ENCODE data around the gene GMPPA. TPM values are rescaled to one million over a fixed set of nuclear protein-coding genes. Genes with fewer than 3 reads are reported as not detected.

The GMPPA gene
- polyA plus RNA-seq, 2 of the 4 experiments (the other 2 are of a cell fraction): 36.2 to 46.2 TPM

Small RNA genes lying within 50 kb of the gene (small RNA-seq; reads per million reads assigned to genes)
- 0 reads per million in 6 experiments for gene MIR3132

Other genes starting within 250 kb of the GMPPA start
- 0.94 and 1.3 TPM in 2 replicates for gene TUBA4B, start 245.6 kb upstream of the GMPPA start, polyA plus RNA-seq (2011; rRNA removed)
- 0.55 to 0.73 TPM (median 0.71 TPM) in 3 replicates for gene TUBA4B, start 245.6 kb upstream of the GMPPA start, polyA plus RNA-seq (2017; fragmentation: RNase III; extraction: RNeasy Plus Mini Kit Qiagen cat#74134 plus additional on column Dnase treatment)
- gene TUBA4A, start 245.0 kb upstream of the GMPPA start, polyA plus RNA-seq (2011; rRNA removed): 222 and 251 TPM in 2 replicates
- gene TUBA4A, start 245.0 kb upstream of the GMPPA start, polyA plus RNA-seq (2017; fragmentation: RNase III; extraction: RNeasy Plus Mini Kit Qiagen cat#74134 plus additional on column Dnase treatment): 450 to 495 TPM (median 462 TPM) in 3 replicates
- gene DNAJB2, start 219.5 kb upstream of the GMPPA start, polyA plus RNA-seq (2011; rRNA removed): 25.6 and 31.0 TPM in 2 replicates
- 37.5 to 55.5 TPM (median 53.7 TPM) in 3 replicates for gene DNAJB2, start 219.5 kb upstream of the GMPPA start, polyA plus RNA-seq (2017; fragmentation: RNase III; extraction: RNeasy Plus Mini Kit Qiagen cat#74134 plus additional on column Dnase treatment)
- 0.44 and 0.62 TPM in 2 replicates for gene PTPRN, start 189.5 kb upstream of the GMPPA start, polyA plus RNA-seq (2011; rRNA removed)
- 0.90 to 1.1 TPM (median 0.97 TPM) in 3 replicates for gene PTPRN, start 189.5 kb upstream of the GMPPA start, polyA plus RNA-seq (2017; fragmentation: RNase III; extraction: RNeasy Plus Mini Kit Qiagen cat#74134 plus additional on column Dnase treatment)
- not detected in 2 replicates for gene RESP18, start 166.1 kb upstream of the GMPPA start, polyA plus RNA-seq (2011; rRNA removed)
- not detected in 3 replicates for gene RESP18, start 166.1 kb upstream of the GMPPA start, polyA plus RNA-seq (2017; fragmentation: RNase III; extraction: RNeasy Plus Mini Kit Qiagen cat#74134 plus additional on column Dnase treatment)
- gene DNPEP, start 111.0 kb upstream of the GMPPA start, polyA plus RNA-seq (2011; rRNA removed): 29.0 and 38.4 TPM in 2 replicates
- gene DNPEP, start 111.0 kb upstream of the GMPPA start, polyA plus RNA-seq (2017; fragmentation: RNase III; extraction: RNeasy Plus Mini Kit Qiagen cat#74134 plus additional on column Dnase treatment): 40.8 to 42.8 TPM (median 40.9 TPM) in 3 replicates
- 0.06 and 0.20 TPM in 2 replicates for gene DES, start 80.5 kb upstream of the GMPPA start, polyA plus RNA-seq (2011; rRNA removed)
- 0.09 TPM in 1 of 3 replicates, not detected in the others for gene DES, start 80.5 kb upstream of the GMPPA start, polyA plus RNA-seq (2017; fragmentation: RNase III; extraction: RNeasy Plus Mini Kit Qiagen cat#74134 plus additional on column Dnase treatment)
- gene SPEG, start 64.0 kb upstream of the GMPPA start, polyA plus RNA-seq (2011; rRNA removed): 2.3 TPM in 2 replicates
- 9.3 to 13.0 TPM (median 11.5 TPM) in 3 replicates for gene SPEG, start 64.0 kb upstream of the GMPPA start, polyA plus RNA-seq (2017; fragmentation: RNase III; extraction: RNeasy Plus Mini Kit Qiagen cat#74134 plus additional on column Dnase treatment)
- gene ASIC4, start 15.6 kb downstream of the GMPPA start, polyA plus RNA-seq (2011; rRNA removed): 0.04 and 0.13 TPM in 2 replicates
- gene ASIC4, start 15.6 kb downstream of the GMPPA start, polyA plus RNA-seq (2017; fragmentation: RNase III; extraction: RNeasy Plus Mini Kit Qiagen cat#74134 plus additional on column Dnase treatment): 0.07 to 0.08 TPM in 2 of 3 replicates, not detected in the other
- 9.0 and 10.2 TPM in 2 replicates for gene CHPF, start 44.9 kb downstream of the GMPPA start, polyA plus RNA-seq (2011; rRNA removed)
- 11.8 to 15.1 TPM (median 14.8 TPM) in 3 replicates for gene CHPF, start 44.9 kb downstream of the GMPPA start, polyA plus RNA-seq (2017; fragmentation: RNase III; extraction: RNeasy Plus Mini Kit Qiagen cat#74134 plus additional on column Dnase treatment)
- gene TMEM198, start 45.1 kb downstream of the GMPPA start, polyA plus RNA-seq (2011; rRNA removed): 0.31 and 0.33 TPM in 2 replicates
- gene TMEM198, start 45.1 kb downstream of the GMPPA start, polyA plus RNA-seq (2017; fragmentation: RNase III; extraction: RNeasy Plus Mini Kit Qiagen cat#74134 plus additional on column Dnase treatment): 0.26 to 0.42 TPM (median 0.37 TPM) in 3 replicates
- gene OBSL1, start 72.6 kb downstream of the GMPPA start, polyA plus RNA-seq (2011; rRNA removed): 14.4 and 15.6 TPM in 2 replicates
- gene OBSL1, start 72.6 kb downstream of the GMPPA start, polyA plus RNA-seq (2017; fragmentation: RNase III; extraction: RNeasy Plus Mini Kit Qiagen cat#74134 plus additional on column Dnase treatment): 22.2 to 33.8 TPM (median 31.8 TPM) in 3 replicates
- gene INHA, start 73.4 kb downstream of the GMPPA start, polyA plus RNA-seq (2011; rRNA removed): 0.49 and 0.83 TPM in 2 replicates
- 0.35 to 0.83 TPM (median 0.72 TPM) in 3 replicates for gene INHA, start 73.4 kb downstream of the GMPPA start, polyA plus RNA-seq (2017; fragmentation: RNase III; extraction: RNeasy Plus Mini Kit Qiagen cat#74134 plus additional on column Dnase treatment)
- 13.3 and 18.4 TPM in 2 replicates for gene STK11IP, start 99.0 kb downstream of the GMPPA start, polyA plus RNA-seq (2011; rRNA removed)
- gene STK11IP, start 99.0 kb downstream of the GMPPA start, polyA plus RNA-seq (2017; fragmentation: RNase III; extraction: RNeasy Plus Mini Kit Qiagen cat#74134 plus additional on column Dnase treatment): 15.4 to 21.2 TPM (median 18.8 TPM) in 3 replicates
- gene SLC4A3, start 128.7 kb downstream of the GMPPA start, polyA plus RNA-seq (2011; rRNA removed): 1.4 and 1.7 TPM in 2 replicates
- gene SLC4A3, start 128.7 kb downstream of the GMPPA start, polyA plus RNA-seq (2017; fragmentation: RNase III; extraction: RNeasy Plus Mini Kit Qiagen cat#74134 plus additional on column Dnase treatment): 2.2 to 3.6 TPM (median 3.1 TPM) in 3 replicates

Measured in A549 (cell line).